ENCODE measurements around the gene TESPA1. TPM values are rescaled to one million over a fixed set of nuclear protein-coding genes. Genes with fewer than 3 reads are reported as not detected.
A peak's percentile ranks its signal among the peaks of the same experiment; 100 is the strongest.

The TESPA1 gene
- total RNA-seq, 1 experiment from 2014 or later, result 0.39 TPM

GRCh38 chr12:54998958-54999510 lies 14.5 kb upstream of the TESPA1 start:
- H3K4me3 Mint-ChIP-seq, result no peak overlapping the region
- ATAC-seq (no peak), DNase-seq (ENCODE audit: low spot score) (no peak)
- H3K27ac Mint-ChIP-seq, result no peak overlapping the region
- CTCF ChIA-PET, result interaction anchor here (5.2 kb wide), 1 partner anchor 73 kb away, joined by 122 read pairs; no protein-coding TSS in a partner anchor
- TF ChIP-seq, protein P1, sequence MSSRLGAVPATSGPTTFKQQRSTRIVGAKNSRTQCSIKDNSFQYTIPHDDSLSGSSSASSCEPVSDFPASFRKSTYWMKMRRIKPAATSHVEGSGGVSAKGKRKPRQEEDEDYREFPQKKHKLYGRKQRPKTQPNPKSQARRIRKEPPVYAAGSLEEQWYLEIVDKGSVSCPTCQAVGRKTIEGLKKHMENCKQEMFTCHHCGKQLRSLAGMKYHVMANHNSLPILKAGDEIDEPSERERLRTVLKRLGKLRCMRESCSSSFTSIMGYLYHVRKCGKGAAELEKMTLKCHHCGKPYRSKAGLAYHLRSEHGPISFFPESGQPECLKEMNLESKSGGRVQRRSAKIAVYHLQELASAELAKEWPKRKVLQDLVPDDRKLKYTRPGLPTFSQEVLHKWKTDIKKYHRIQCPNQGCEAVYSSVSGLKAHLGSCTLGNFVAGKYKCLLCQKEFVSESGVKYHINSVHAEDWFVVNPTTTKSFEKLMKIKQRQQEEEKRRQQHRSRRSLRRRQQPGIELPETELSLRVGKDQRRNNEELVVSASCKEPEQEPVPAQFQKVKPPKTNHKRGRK (CRISPR knock-in tag; IDR thresholded peaks at IDR 0.05; ENCODE audit: borderline replicate concordance), result no peak
- 0 out of 2 replicates have a peak, but pooled peaks have one; percentile 32 for TF ChIP-seq ZNF121 (CRISPR knock-in tag; IDR thresholded peaks at IDR 0.05)
- TF ChIP-seq ZBTB43 (CRISPR knock-in tag; IDR thresholded peaks at IDR 0.05), result no peak
- peaks cover 48% of the 10 kb centered on the region for H3K4me1 Mint-ChIP-seq
- no peaks in the 10 kb centered on the region for H3K9me3 Mint-ChIP-seq
- H3K27me3 Mint-ChIP-seq (ENCODE audit: low read depth), result no peaks in the 10 kb centered on the region
- no peaks in the 10 kb centered on the region for H3K36me3 Mint-ChIP-seq
- POLR2A ChIA-PET, result no interaction called here

DNA sequence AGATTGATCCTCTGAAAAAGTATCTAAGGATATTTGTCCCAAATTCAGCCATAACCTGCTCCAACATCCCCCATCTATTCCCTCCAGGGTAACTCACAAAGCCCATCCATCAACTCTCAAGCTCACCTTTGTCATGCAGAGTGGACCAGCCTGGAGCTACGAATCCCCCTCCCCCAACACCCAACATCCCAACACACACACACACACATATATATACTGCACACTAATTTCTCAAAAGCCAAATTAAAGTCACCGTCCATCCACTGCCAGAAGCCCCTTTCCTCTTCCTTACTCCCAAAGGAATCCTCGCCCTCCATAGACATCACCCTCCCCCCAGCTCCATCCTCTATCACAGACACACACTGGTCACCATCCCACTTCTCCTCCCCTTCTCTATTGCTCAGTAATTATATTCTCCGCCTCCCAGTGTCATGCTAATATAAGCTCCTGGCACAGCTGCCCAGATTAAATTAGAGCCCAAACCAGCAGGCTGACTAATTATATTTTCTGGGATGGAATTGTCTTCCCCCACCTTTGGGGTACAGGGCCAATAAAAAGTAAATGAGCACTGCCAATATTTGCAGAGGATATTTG lies 13.5 kb upstream of the TESPA1 start:
- ATAC-seq (peak; percentile 85), DNase-seq (ENCODE audit: low spot score) (no peak)
- ChIA-PET POLR2A (interaction anchor here (0.6 kb wide), 1 partner anchor 80 kb away, joined by 3 read pairs; no protein-coding TSS in a partner anchor), CTCF (interaction anchor here (0.8 to 5.2 kb wide), 13 partner anchors 10 to 471 kb away, joined by 3 to 122 read pairs (median 4); partner anchors contain the start of gene NEUROD4)
- H3K27me3 Mint-ChIP-seq (ENCODE audit: low read depth), result no peaks in the 10 kb centered on the region
- H3K9me3 Mint-ChIP-seq, result no peaks in the 10 kb centered on the region
- H3K4me1 Mint-ChIP-seq, result peaks cover 48% of the 10 kb centered on the region
- H3K27ac Mint-ChIP-seq, result peak overlapping the region; percentile 54
- no peaks in the 10 kb centered on the region for H3K36me3 Mint-ChIP-seq
- TF ChIP-seq AFF4 (CRISPR knock-in tag; IDR thresholded peaks at IDR 0.05; ENCODE audit: borderline replicate concordance), result no peak
- TF ChIP-seq, protein P2, sequence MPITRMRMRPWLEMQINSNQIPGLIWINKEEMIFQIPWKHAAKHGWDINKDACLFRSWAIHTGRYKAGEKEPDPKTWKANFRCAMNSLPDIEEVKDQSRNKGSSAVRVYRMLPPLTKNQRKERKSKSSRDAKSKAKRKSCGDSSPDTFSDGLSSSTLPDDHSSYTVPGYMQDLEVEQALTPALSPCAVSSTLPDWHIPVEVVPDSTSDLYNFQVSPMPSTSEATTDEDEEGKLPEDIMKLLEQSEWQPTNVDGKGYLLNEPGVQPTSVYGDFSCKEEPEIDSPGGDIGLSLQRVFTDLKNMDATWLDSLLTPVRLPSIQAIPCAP (CRISPR knock-in tag; IDR thresholded peaks at IDR 0.05), result no peak
- TF ChIP-seq, protein P3, sequence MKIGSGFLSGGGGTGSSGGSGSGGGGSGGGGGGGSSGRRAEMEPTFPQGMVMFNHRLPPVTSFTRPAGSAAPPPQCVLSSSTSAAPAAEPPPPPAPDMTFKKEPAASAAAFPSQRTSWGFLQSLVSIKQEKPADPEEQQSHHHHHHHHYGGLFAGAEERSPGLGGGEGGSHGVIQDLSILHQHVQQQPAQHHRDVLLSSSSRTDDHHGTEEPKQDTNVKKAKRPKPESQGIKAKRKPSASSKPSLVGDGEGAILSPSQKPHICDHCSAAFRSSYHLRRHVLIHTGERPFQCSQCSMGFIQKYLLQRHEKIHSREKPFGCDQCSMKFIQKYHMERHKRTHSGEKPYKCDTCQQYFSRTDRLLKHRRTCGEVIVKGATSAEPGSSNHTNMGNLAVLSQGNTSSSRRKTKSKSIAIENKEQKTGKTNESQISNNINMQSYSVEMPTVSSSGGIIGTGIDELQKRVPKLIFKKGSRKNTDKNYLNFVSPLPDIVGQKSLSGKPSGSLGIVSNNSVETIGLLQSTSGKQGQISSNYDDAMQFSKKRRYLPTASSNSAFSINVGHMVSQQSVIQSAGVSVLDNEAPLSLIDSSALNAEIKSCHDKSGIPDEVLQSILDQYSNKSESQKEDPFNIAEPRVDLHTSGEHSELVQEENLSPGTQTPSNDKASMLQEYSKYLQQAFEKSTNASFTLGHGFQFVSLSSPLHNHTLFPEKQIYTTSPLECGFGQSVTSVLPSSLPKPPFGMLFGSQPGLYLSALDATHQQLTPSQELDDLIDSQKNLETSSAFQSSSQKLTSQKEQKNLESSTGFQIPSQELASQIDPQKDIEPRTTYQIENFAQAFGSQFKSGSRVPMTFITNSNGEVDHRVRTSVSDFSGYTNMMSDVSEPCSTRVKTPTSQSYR (CRISPR knock-in tag; IDR thresholded peaks at IDR 0.05), result 0 out of 2 replicates have a peak, but pooled peaks have one; percentile 35
- H3K4me3 Mint-ChIP-seq, result peak overlapping the region; percentile 28

DNA sequence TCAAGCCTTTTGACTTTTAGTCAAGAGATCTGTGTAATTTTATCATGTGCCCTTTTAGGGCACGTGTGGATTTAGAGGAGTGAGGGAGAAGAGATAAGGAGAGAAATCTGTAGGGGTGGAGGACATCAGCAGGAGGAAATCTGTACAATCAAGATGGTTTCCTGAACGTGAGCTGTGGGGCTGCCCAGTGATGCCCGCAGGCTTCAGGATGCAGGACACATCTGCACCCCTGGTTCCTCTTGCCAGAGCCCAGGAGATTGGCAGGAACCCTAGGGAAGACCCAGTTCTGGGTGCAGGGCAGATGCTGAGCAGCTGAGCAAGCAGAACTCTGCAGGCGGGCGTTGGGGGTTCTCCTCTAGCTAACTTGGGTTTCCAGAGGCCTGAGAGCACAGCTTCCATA lies 11.6 kb upstream of the TESPA1 start:
- DNase-seq (ENCODE audit: low spot score) (no peak), ATAC-seq (no peak)
- Mint-ChIP-seq H3K27me3 (ENCODE audit: low read depth) (no peaks in the 10 kb centered on the region), H3K36me3 (no peaks in the 10 kb centered on the region), H3K4me3 (no peak overlapping the region), H3K4me1 (peaks cover 48% of the 10 kb centered on the region), H3K27ac (no peak overlapping the region), H3K9me3 (no peaks in the 10 kb centered on the region)
- ChIA-PET CTCF (interaction anchor here (1.3 to 5.2 kb wide), 6 partner anchors 23 to 78 kb away, joined by 4 to 122 read pairs (median 10); partner anchors contain the start of gene NEUROD4), POLR2A (interaction anchor here (1.5 kb wide), 1 partner anchor 72 kb away, joined by 3 read pairs; no protein-coding TSS in a partner anchor)
- no peak for TF ChIP-seq NR2C2 (CRISPR knock-in tag; IDR thresholded peaks at IDR 0.05)
